Hypothalamus (tissue), 51 donors: ENCODE data around the gene FBXW7.

ENCODE experiments used
- DNase-seq, 51 donors: peaks; one replicate each; lab custom pipeline; 2025; lab: John Stamatoyannopoulos, UW

The FBXW7 gene

DNA sequence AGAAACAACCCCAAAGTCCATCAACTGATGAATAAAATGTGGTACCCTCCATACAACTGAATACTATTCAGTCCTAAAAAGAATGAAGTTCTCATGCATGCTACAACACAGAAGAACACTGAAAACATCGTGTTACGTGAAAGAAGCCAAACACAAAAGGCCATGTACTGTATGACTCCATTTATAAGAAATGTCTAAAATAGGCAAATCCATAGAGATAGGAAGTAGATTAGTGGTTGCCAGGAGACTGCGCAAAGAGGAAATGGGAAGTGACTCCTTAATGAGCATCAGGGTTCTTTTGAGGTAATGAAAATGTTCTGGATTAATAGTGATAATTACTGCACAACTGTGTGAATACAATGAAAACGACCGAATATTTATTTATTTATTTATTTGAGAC lies 23.4 kb downstream of the FBXW7 start:
- DNase-seq = no peak

DNA sequence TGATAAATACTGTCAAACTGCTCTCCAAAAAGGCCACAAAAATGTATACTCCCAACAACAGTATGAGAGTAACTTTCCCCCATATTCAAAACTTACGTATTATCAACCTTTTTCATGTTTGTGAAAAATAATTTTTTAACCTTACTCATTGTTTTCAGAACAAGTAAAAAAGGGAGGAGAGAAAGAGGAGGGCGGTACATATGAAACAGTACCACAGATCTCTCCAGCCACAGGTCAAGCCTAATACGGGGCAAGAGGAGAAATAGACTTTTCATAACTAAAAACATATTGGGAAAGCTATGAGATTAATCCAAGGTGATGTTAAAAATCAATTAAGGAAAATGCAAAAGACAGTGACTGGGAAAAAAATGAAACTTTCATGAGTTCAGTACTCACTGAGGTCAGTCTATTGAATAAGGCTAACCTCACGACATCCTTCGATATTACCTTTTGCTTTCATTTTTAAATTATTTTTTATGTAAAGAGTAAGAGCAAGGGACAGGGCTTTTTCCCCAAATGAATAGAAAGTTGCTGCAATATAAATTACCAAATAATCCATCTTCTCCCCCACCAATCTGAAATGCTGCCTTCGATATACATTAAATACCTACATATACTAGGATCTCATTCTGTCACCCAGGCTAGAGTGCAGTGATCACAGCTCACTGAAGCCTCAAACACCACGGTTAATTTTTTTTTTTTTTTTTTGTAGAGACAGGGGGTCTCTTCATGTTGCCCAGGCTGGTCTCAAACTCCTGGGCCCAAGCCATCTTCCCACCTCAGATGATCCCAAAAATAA lies 25.3 kb downstream of the FBXW7 start:
- DNase-seq = no peak

DNA sequence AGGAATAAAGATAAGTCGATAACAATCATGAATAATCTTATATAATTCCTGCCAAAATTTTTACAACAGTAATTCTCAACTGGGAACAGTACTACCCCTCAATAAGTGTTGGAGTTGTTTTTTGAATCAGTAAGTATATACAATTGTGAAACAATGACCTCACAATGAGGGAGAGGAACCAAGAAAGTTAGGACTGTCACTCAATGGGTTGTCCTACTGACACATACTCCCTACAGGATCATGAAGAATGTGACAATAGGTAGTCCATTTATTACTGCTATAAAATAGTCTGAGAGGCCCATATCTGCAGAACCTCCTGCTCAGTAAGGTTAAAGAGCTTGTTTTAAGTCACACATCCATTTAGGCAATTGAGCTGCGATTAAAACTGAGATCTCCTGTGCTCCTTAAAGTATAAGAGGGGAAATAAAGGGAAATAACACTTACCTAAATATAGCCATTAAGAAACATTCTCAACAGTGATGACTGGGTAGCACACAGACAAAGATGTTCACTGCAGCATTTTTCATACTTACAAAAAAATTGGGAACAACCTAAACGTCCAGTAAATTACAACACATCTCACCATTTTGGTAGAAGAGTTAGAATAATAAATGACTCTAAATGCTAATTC lies 26.2 kb downstream of the FBXW7 start:
- DNase-seq = no peak

DNA sequence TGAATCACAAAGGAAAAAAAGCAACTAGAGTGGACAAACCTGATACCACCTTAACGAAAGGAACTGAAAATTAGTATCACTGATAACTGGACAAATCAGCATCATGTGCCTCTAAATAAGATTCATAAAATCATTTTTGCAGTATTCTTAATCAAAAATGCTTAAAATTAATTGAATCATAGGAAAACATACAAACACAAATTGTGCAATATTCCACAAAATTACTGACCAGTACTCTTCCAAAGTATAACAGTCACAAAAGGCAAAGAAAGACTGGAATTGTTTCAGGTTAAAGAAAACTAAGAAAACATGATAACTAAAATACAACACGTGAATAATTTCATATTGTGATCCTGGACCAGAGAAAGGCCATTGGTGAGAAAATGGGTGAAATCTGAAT lies 27.1 kb downstream of the FBXW7 start:
- DNase-seq = no peak

DNA sequence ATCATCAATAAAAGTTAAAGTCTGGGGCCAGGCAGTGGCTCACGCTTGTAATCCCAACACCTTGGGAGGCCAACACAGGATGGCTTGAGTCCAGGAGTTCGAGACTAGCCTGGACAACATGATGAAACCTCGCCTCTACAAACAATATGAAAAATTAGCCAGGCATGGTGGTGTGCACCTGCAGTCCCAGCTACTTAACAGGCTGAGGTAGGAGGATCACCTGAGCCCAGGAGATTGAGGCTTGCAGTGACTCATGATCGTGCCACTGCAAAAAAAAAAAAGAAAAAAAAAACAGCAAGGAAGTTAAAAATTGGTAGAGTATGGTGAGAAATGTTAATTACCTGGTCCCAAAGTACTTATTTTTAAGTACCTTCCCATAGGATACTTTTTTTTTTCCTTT lies 27.5 kb downstream of the FBXW7 start:
- DNase-seq = no peak

DNA sequence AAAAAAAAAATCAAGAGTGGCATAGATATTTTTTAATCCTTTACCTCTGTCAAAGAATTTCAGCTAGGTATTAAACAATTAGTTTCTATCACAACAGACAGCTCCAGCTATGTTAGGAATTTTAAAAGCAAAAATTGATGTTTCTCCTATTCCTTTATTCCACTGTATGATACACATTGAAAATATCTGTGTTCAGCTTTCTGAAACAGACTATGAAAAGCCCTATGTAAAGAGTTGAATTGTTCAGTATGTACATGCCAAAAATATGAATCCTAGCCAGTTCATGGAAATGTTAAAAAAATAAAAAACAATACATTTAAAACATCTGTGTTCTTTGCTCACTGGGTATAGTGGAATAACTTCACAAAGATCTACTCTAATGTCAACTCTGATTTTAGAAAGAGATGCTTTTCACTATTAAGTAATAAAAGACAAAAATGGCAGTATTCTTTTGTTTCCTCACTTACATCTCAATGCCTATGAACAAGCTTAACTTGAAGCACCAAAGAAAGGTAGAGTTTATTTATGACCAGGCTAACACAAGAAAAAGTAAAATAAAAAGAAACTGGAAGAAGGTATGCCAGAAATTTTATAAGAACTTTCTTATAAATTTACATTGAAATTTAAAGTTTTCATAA lies 32.1 kb downstream of the FBXW7 start:
- DNase-seq = no peak

DNA sequence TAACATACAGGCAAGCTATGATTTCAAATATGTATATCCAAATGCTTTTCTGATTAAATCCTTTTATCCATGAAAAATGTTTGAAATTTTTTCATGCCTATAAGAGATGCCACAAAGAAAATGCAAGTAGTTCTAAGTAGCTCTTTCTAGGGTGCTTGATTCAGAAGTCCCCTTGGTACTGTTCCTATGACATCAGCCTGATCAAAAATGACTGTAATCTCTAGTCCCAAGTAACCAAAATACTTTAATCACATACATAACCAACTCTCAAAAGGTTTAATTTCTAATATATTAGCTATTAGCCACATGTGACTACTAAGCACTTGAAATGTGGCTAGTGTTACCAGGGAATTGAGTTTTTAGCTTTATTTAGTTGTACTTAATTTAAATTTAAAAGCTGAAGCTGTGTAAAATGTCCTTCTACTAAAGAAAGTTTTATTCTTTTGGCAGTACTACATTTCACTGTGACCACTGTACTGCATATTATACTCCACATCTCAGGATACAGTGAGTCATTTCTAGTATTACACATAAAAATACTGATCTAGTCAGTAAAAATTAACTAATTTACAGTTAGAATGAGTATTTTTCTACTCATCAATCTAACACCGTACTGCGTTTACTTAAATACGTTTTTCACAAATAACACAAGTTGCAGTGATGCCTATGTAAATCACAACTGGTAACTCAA lies 33.9 kb downstream of the FBXW7 start:
- no peak for DNase-seq

DNA sequence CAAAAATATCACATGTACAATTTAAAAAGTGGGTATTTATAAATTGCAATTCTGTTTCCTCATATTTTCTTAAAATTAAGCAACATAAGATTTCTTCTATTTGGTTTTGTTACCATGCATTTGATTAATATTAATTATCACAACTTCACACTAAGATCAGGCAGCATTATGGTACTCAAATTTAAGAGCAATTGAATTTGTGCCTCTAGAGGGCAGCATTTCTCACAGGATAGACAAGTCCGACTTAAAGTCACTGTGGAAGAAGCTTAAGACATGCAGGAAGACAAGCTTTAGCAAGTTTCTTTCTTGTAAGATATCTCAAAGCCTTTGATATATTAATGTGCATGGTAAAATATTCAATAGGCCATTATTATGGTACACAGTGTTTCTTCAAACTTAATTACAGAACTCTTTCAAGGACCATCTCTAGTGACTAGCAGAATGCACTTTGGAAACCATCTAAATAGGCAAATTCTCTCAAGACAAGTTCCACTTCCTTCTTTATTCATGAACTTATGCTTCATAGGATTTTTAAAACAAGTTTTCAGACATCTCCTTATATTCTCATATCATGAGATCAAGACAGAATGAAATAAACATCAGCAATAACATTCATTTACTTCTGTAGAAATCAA lies 35.0 kb downstream of the FBXW7 start:
- DNase-seq = peak in 15 of 51 donors; percentile 0 to 79 (median 19)

DNA sequence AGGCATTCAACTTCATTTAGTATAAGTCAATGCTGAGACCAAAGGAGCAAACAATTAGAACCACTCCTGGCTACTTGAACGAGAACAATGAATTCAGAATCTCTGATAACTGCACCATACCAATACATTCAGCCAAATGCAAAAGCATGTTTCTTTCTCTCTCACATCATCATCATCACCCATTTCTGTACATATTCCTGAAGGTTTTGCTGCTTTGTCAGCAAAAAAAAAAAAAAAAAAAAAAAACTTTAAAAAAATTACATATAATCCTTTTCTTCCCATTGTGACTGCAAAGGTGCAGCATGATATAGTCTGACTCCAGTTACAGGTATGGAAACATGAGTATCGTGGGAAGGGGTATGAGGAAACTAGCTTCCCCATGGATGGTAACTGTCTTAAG lies 35.6 kb downstream of the FBXW7 start:
- no peak for DNase-seq

DNA sequence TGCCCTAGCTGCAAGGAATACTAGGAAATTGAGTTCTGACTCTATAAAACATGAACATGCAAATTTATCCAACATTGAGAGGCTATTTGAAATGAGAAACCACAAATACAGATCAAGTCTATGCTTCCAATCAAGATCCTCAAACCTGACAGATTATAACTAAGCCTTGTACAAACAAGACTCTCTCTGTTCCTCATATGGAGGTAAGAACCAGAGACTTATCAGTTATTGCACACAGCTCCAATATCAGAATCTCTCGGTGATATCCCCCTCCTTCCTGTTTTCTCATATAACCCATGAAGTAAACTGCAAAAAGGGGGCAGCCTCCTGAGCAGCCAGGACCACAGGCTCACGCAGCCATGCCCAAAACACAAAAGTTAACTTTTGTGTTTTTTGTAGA lies 36.5 kb downstream of the FBXW7 start:
- no peak for DNase-seq

DNA sequence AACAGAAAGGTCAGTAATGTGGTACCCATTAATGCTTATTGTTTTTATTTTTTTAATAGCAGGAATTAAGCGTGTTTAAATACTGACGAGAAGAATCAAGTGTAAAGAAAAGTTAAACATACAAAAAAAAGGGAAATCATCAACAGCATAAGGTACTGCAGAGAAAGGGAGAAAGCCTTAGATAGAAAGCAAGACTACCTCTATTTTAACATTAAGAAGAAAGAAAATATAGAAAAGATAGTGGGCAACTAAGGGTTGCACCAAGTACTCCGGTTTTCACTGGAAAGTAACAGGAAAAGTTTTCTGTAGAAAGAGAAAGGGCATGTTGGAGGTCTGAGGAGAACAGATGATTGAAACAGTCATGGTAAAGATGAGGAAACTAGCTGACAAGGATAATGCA lies 41.9 kb downstream of the FBXW7 start:
- DNase-seq = no peak

DNA sequence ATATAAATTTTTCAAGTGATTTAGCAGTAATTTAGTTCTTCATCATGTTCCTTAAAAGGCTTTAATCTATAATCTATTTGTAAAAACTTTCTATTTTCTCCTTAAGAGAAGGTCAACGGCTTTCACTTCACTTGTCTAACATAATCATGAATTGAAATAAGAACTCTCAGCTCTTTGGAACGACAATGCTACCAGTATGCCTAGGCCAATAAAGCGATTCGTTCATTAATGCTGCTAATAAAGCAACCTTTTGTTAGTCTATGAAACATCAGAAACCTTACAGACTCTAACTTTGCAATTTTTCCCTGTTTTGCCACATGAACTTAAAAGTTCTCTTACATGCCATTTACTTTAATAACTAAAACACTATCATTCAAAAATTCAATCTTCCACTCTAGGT lies 47.6 kb downstream of the FBXW7 start:
- no peak for DNase-seq

DNA sequence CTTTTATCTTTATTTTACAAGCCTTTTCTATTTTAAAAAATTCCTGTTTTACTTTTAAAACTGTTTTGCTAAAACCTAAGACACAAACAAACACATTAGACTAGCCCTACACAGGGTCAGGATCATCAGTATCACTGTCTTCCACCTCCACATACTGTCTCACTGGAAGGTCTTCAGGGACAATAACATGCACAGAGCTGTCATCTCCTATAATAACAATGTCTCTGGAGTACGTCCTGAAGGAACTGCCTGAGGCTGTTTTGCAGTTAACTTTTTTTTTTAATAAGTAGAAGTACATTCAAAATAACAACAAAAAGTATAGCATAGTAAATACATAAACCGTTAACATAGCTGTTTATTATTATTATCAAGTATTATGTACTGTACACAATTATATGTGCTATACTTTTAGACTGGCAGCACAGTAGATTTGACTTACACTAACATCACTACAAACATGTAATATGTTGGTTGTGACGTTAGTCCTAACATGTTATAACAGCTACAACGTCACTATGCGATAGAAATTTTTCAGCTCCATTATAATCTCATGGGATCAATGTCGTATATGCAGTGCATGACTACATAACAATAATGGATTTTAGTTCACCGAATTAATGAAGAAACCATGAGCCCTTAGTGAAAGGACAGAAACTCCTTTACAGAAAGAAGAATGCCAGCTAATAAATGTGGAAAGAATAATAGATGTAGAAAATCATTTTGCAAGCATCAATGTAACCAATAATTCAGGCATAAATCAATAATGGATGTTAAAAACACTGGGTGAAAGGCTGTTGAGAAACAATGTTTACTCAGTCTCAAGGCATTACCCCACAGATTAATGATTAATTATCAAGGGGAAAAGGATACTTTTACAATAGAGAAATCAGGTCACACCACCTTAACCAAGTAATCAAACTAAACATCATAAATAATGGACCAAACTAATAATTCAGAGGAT lies 49.2 kb downstream of the FBXW7 start:
- no peak for DNase-seq

DNA sequence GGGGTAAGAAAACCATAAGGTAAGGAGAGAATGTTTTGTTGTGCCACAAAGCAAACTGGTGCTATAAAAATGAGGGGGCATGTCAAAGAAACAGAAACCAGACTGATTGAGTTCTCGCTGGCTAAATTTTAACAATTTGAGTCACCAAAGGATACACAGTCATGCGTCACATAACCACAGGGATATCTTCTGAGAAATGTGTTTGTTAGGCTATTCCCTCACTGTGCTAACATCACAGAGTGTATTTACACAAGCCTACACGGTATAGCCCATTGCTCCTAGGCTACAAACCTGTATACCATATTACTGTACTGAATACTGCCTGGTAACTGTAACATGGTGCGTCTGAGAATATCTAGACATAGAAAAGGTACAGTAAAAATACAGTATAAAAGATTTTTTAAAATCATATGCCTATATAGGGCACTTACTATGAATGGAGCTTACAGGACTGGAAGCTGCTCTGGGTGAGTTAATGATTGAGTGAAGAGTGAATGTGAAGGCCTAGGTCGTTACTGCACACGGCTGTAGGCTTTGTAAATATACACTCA lies 50.1 kb downstream of the FBXW7 start:
- no peak for DNase-seq

DNA sequence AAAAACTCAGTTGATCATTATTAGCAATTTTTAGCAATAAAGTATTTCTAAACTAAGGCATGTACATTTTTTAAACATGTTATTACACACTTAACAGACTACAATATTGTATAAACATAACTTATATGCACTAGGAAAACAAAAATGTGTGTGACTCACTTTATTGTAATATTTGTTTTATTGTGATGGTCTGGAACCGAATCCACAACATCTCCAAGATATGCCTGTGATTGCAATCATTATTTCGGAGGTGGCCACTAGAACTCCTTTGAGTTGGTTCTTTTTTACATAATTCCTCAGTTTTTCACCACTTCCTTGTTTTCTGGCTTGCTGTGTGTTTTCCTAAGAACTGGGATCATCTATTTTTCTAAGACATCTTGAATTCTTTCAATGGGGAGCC lies 53.7 kb downstream of the FBXW7 start:
- DNase-seq = no peak

DNA sequence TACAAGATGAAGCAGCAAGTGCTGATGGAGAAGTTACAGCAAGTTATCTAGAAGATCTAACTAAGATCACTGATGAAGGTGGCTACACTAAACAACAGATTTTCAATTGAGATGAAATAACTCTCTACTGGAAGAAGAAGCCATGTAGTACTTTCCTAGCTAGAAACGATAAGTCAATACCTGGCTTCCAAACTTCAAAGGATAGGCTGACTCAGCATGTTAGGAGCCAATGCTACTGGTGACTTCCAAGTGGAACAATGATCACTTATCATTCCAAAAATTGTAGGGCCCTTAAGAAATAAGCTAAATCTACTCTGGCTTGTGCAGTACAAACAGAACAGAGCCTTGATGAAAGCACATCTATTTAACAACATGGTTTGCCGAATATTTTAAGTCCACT lies 55.0 kb downstream of the FBXW7 start:
- DNase-seq = no peak

DNA sequence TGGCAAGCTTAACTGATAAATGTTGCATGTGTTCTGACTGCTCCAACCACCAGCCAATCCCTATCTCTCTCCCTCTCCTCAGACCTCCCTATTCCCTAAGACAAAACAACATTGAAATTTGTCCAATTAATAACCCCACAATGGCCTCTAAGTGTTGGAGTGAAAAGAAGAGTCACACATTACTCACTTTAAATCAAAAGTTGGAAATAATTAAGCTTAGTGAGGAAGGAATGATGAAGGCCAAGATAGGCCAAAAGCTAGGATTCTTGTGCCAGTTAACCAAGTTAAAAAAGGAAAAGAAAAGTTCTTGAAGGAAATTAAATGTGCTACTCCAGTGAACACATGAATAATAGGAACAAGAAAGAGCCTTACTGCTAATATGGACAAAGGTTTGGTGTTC lies 55.6 kb downstream of the FBXW7 start:
- no peak for DNase-seq

DNA sequence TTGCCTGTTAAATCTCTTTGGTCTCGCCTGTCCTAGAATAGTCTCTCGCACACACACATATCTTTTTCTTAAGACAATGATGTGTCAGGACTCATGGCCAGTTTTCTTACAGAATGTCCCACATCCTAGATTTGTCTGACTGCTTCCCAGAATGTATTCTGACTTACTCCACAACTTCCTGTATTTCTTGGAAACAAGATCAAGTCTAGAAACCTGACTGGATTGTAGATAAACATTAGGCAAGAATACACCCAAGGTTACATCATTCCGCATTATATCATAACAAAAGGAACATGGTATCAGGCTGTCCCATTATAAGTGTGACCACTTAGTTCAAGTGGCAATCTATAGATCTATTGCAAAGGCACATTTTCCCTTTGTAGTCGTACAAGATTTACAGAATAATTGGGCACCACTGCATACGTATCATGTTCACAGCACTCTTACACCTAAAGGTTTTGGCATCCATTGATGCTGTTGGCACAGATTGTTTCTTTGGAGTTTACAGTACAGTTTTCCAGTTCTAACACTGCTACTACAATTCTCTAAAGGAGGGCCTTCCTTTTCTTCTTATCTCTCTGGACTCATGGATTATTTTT lies 56.4 kb downstream of the FBXW7 start:
- no peak for DNase-seq
